ENCODE results near the gene ATP5F1E. TPM values are rescaled to one million over a fixed set of nuclear protein-coding genes. Genes with fewer than 3 reads are reported as not detected.
A peak's percentile ranks its signal among the peaks of the same experiment; 100 is the strongest.
"Not testable (repeated sequence)": the region's sequence is repeated elsewhere in the genome, so short reads cannot be mapped to it uniquely, and the experiment has no call there.

ATP5F1E gene
- total and polyA plus RNA-seq, 2 donors (not counting 3 experiments of a cell fraction or from before 2014, with no cell fraction given) = 29.0 to 107 TPM

GRCh38 chr20:59042151-59042795, 10.1 kb upstream of the ATP5F1E start, which contains the start of gene PRELID3B:
TSS of gene PRELID3B (minus strand) at chr20:59042786. CDS start at chr20:59042730, 56 bp downstream.
- ChIA-PET CTCF (interaction anchor here (0.6 to 1.9 kb wide), 4 partner anchors 10 to 179 kb away, joined by 3 to 5 read pairs (median 4); partner anchors contain the start of gene ATP5F1E), POLR2A (interaction anchor here (1.0 to 1.5 kb wide), 2 partner anchors 10 to 153 kb away, joined by 3 to 5 read pairs; partner anchors contain the start of gene ATP5F1E)
- intact Hi-C loops (cut with micrococcal nuclease) = loop anchor here (1.0 to 2.0 kb wide), 4 partner anchors 10 to 61 kb away; partner anchors contain the start of genes ATP5F1E and NELFCD
- Histone ChIP-seq H3K27me3 (ENCODE audit: control insufficient read depth in 2 of 2, insufficient read depth in 2 of 2, low read length in 2 of 2) (no peaks in the 10 kb centered on the region), H2AFZ (ENCODE audit: low read depth, low read length) (peak within 1 kb of the TSS; percentile 83), H3K27ac (ENCODE audit: insufficient read depth, low read depth, low read length) (no peak within 1 kb of the TSS), H3K4me3 (replicated peaks in 1 of 3; ENCODE audit: insufficient read depth in 1 of 3, low read depth in 1 of 3, low read length in 3 of 3) (peak within 1 kb of the TSS; percentile 26 to 91 (median 69)), H3K9ac (replicated peaks; ENCODE audit: extremely low read depth, insufficient read depth, low read length) (peak within 1 kb of the TSS; percentile 37), H4K20me1 (replicated peaks; ENCODE audit: control insufficient read depth, extremely low read depth, insufficient read depth, low read length) (no peaks in the 10 kb centered on the region), H3K79me2 (ENCODE audit: control insufficient read depth, insufficient read depth, low read length) (peaks cover 48% of the 10 kb centered on the region), H3K9me1 (replicated peaks; ENCODE audit: control insufficient read depth, extremely low read depth, insufficient read depth, low read length) (no peaks in the 10 kb centered on the region), H3K36me3 (ENCODE audit: control insufficient read depth in 2 of 2, extremely low read depth in 1 of 2, insufficient read depth in 2 of 2, low read length in 2 of 2) (peaks cover 4 to 7% of the 10 kb centered on the region in 2 experiments), H3K9me3 (replicated peaks; ENCODE audit: control insufficient read depth, insufficient read depth, low read length) (no peaks in the 10 kb centered on the region), H3K4me1 (ENCODE audit: control insufficient read depth, extremely low read depth, insufficient read depth, low read length) (peaks cover 8% of the 10 kb centered on the region), H3K4me2 (ENCODE audit: insufficient read depth, low read length) (peak within 1 kb of the TSS; percentile 87)
- DNase-seq (ENCODE audit: low read depth, low spot score) (no peak), FAIRE-seq (peak; percentile 58)
- TF ChIP-seq POLR2A (IDR thresholded peaks at IDR 0.05; ENCODE audit: low read depth, low read length) (peak; percentile 62), GATA2 (IDR thresholded peaks at IDR 0.05; ENCODE audit: insufficient read depth, insufficient read length, low read depth, low read length) (no peak), POLR2AphosphoS5 (IDR thresholded peaks at IDR 0.05; ENCODE audit: insufficient read depth, low read depth, low read length) (no peak)
- BruUV-seq (replicated peaks) = no TSS peak
- dilution Hi-C loops (cut with MboI; ENCODE audit: extremely low pct_ligation_motif_present, low sequenced_read_pairs) = no loop called here

GRCh38 chr20:59041487-59041886, 9.4 kb upstream of the ATP5F1E start:
- Histone ChIP-seq H3K79me2 (ENCODE audit: control insufficient read depth, insufficient read depth, low read length) (peaks cover 48% of the 10 kb centered on the region), H3K4me3 (replicated peaks in 1 of 3; ENCODE audit: insufficient read depth in 1 of 3, low read depth in 1 of 3, low read length in 3 of 3) (peak overlapping the region in 2 of 3 experiments; percentile 69 to 91), H3K36me3 (ENCODE audit: control insufficient read depth in 2 of 2, extremely low read depth in 1 of 2, insufficient read depth in 2 of 2, low read length in 2 of 2) (peaks cover 7 to 13% of the 10 kb centered on the region in 2 experiments), H3K4me2 (ENCODE audit: insufficient read depth, low read length) (peak overlapping the region; percentile 87)
- H3K27ac ChIP-seq (ENCODE audit: insufficient read depth, low read depth, low read length); FAIRE-seq; H4K20me1 ChIP-seq (replicated peaks; ENCODE audit: control insufficient read depth, extremely low read depth, insufficient read depth, low read length); H3K9me3 ChIP-seq (replicated peaks; ENCODE audit: control insufficient read depth, insufficient read depth, low read length); H3K9me1 ChIP-seq (replicated peaks; ENCODE audit: control insufficient read depth, extremely low read depth, insufficient read depth, low read length); POLR2A ChIA-PET; intact Hi-C loops (cut with micrococcal nuclease); H2AFZ ChIP-seq (ENCODE audit: low read depth, low read length); dilution Hi-C loops (cut with MboI; ENCODE audit: extremely low pct_ligation_motif_present, low sequenced_read_pairs); H3K4me1 ChIP-seq (ENCODE audit: control insufficient read depth, extremely low read depth, insufficient read depth, low read length); DNase-seq (ENCODE audit: low read depth, low spot score); H3K27me3 ChIP-seq (ENCODE audit: control insufficient read depth in 2 of 2, insufficient read depth in 2 of 2, low read length in 2 of 2); BruUV-seq (replicated peaks); H3K9ac ChIP-seq (replicated peaks; ENCODE audit: extremely low read depth, insufficient read depth, low read length): not testable (repeated sequence)
- CTCF ChIA-PET = interaction anchor here (0.8 to 1.9 kb wide), 4 partner anchors 9 to 180 kb away, joined by 3 to 5 read pairs (median 4); partner anchors contain the start of gene ATP5F1E

Measured in endothelial cell of umbilical vein (primary cell).